ENCODE results near the gene LRG1. TPM values are rescaled to one million over a fixed set of nuclear protein-coding genes. Genes with fewer than 3 reads are reported as not detected.

Gene LRG1
- polyA plus RNA-seq, 1 donor: 0.90 TPM

DNA sequence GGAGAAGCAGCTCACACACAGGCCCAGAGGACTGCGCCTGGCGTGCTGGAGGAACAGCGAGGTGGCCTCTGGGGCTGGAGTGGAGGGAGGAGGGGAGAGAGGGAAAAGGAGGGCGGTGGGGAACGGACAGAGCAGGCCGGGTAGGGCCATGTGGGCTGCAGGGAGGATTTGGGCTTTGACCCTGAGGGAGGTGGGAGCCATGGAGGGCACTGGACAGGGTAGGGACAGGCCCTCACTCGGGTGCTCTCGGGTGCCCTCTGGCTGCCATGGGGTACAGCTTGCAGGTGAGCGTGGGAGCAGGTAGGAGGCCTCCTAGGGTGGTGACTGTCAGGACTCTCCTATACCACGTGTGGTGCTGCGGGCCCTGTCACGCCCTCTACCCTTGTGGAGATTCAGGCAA is 44.4 kb downstream of the LRG1 start:
- DNase-seq: no peak

- DNase-seq: no peak
These were observed 45.2 kb downstream of the LRG1 start for GRCh38 chr19:4494691-4495064.

DNA sequence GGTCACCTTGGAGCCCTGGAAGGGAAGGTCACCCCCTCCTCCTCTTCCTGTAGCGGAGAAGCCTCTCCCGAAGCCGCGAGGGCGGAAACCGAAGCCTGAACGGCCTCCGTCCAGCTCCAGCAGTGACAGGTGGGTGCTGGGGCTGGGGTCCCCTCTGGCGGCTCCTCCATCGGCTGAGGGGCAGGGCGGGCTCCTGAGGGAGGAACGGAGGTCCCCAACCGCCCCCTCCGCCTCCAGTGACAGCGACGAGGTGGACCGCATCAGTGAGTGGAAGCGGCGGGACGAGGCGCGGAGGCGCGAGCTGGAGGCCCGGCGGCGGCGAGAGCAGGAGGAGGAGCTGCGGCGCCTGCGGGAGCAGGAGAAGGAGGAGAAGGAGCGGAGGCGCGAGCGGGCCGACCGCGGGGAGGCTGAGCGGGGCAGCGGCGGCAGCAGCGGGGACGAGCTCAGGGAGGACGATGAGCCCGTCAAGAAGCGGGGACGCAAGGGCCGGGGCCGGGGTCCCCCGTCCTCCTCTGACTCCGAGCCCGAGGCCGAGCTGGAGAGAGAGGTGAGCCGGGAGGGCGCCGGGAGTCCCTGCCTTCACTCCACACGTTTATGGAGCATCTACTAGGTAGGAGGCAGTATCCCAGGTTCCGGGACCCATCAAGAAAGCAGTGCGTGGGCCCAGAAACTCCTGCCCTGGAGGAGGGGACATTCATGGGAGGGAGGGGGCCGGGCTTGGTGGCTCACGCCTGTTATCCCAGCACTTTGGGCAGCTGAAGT is 45.7 kb downstream of the LRG1 start:
- DNase-seq: no peak

GRCh38 chr19:4493104-4493928 is 46.5 kb downstream of the LRG1 start:
- no peak for DNase-seq

DNA sequence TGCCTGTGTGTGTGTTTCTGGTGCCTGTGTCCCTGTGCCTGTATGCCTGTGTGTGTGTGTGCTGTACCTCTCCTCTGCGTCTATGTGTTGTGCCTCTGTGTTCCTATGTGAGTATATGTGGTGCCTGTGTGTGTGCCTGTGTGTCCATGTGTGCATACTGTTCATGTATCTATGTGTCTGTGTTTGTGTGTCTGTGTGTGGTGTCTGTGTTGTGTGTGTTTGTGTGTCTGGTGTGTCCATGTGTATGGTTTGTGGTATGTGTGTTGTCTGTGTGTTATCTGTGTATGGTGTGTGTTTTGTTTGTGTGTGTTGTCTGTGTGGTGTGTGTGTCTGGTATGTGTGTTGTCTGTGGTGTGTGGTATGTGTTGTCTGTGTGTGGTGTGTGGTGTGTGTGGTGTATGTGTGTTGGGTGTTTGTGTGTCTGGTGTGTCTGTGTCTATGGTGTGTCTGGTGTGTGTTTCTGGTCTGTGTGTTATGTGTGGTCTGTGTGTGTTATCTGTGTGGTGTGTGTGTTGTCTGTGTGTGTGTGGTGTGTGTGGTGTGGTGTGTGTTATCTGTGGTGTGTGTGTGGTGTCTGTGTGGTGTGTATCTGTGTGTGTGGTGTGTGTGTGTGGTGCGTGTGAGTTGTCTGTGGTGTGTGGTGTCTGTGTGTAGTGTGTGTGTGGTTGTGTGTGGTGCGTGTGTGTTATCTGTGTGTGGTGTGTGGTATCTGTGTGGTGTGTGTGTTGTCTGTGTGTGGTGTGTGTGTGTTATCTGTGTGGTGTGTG is 47.3 kb downstream of the LRG1 start:
- DNase-seq: no peak

GRCh38 chr19:4491446-4491845 is 48.4 kb downstream of the LRG1 start:
- no peak for DNase-seq

DNA sequence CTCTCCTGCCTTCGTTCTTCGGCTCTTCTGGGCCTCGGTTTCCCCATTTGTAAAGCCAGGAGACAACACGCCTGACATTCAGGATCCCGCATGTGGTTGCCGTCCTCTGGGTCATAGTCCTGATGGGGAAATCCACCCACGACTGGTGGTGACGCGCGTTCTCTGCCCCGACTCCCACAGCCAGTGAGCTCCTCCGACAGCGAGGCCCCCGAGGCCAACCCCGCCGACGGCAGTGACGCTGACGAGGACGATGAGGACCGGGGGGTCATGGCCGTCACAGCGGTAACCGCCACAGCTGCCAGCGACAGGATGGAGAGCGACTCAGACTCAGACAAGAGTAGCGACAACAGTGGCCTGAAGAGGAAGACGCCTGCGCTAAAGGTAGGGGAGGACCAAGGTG is 51.3 kb downstream of the LRG1 start:
- DNase-seq: no peak

GRCh38 chr19:4487572-4487971 is 52.3 kb downstream of the LRG1 start:
- no peak for DNase-seq

Other genes starting within 250 kb of the LRG1 start
- gene TMIGD2, start 237.6 kb downstream of the LRG1 start, polyA plus RNA-seq (ENCODE audit: insufficient read length): 0.42 TPM
- 7.2 TPM for gene FSD1, start 235.4 kb downstream of the LRG1 start, polyA plus RNA-seq (ENCODE audit: insufficient read length)
- 23.3 TPM for gene STAP2, start 201.2 kb downstream of the LRG1 start, polyA plus RNA-seq (ENCODE audit: insufficient read length)
- gene MPND, start 196.5 kb downstream of the LRG1 start, polyA plus RNA-seq (ENCODE audit: insufficient read length): 23.2 TPM
- 54.0 TPM for gene SH3GL1, start 139.5 kb downstream of the LRG1 start, polyA plus RNA-seq (ENCODE audit: insufficient read length)
- gene CHAF1A, start 137.4 kb downstream of the LRG1 start, polyA plus RNA-seq (ENCODE audit: insufficient read length): 33.5 TPM
- gene UBXN6, start 82.2 kb downstream of the LRG1 start, polyA plus RNA-seq (ENCODE audit: insufficient read length): 90.3 TPM
- gene HDGFL2, start 67.7 kb downstream of the LRG1 start, polyA plus RNA-seq (ENCODE audit: insufficient read length): 58.8 TPM
- gene PLIN4, start 21.6 kb downstream of the LRG1 start, polyA plus RNA-seq (ENCODE audit: insufficient read length): 1.3 TPM
- 5.3 TPM for gene PLIN5, start 4.8 kb downstream of the LRG1 start, polyA plus RNA-seq (ENCODE audit: insufficient read length)
- 1.5 TPM for gene SEMA6B, start 19.6 kb upstream of the LRG1 start, polyA plus RNA-seq (ENCODE audit: insufficient read length)
- gene TNFAIP8L1, start 99.5 kb upstream of the LRG1 start, polyA plus RNA-seq (ENCODE audit: insufficient read length): 13.5 TPM
- 59.2 TPM for gene MYDGF, start 130.3 kb upstream of the LRG1 start, polyA plus RNA-seq (ENCODE audit: insufficient read length)
- gene DPP9, start 183.8 kb upstream of the LRG1 start, polyA plus RNA-seq (ENCODE audit: insufficient read length): 25.9 TPM